NCI-H1930 (cell line): ENCODE results near the gene CUX1.
"Not testable (repeated sequence)": the region's sequence is repeated elsewhere in the genome, so short reads cannot be mapped to it uniquely, and the experiment has no call there.

Experiments used
- DNase-seq, 2 experiments: peaks; one replicate each; lab custom pipeline; 2025; lab: John Stamatoyannopoulos, UW

The CUX1 gene

DNA sequence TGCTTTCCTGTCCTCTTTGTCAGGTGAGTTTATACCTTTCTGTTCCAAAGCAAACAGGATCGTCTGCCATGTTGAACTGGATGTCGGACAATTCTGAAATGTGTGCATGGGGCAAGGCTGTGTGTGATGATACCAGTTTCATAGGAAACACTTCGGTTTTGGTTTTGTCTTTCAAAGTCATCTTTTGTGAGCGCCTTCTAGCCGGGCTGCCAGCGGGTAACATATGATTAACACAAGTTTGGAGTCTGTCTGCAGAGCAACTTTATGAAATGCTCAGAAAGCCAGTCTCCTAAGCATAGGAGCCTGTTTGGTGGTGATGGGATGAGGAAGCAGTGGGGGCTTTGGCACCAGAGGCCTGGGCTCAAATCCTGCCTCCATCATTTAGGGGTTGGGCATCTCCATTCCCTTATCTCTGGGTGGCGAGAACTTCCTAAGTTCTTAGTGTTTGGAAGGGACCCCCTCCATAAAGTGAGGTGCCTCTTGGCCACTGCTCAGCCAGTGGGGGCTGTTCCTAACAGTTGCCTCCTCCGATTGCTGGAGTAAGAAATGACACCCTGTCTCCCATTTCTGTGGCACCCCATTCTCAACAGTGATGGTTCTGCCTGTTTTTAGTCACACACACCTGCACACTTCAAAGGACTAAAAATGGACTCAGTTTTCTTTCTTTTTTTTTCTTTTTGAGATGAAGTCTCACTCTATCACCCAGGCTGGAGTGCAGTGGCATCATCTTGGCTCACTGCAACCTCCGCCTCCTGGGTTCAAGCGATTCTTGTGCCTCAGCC lies 36.8 kb downstream of the CUX1 start:
- DNase-seq: no peak

DNA sequence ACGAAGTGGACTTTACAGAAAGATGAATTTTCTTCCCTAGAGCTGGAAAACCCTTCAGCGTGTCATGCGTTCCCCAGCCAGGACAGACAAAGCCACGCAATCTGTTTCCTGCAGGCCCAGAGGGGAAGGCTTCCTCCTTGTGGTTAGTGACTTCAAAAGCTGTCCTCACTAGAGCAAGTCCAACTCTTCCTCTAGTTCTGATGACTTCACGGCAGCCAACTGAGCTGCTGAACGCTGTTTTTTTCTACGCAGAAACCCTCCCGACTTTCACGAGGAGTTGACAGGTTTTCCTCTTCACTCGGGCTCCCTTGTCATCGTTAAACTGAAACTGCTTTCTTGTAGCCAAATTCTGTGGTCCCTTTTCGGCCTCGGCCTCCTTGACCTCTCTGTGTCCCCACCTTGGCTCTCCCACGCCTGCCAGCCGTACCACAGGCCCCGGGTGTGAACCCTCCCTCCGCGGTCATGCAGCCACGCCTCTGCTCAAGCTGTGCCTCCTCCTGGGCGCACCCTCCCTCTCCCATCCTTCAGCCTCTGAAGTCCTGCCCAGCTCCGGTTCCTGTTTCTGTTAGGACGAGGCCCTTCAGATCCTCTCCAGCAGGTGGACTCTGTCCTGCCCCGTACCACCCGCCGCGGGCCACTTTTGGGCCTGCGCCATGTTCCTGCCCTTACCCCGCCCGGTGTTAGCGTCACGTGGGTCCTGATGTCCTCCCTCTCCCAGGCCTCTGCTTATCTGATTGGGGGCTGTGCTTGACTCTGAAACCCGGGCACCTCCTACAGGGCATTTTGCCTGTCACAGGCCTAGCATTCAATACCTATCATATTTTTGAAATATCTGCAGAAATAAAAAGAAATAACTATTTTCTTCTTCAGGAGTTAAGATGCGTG lies 39.3 kb downstream of the CUX1 start:
- no peak for DNase-seq

DNA sequence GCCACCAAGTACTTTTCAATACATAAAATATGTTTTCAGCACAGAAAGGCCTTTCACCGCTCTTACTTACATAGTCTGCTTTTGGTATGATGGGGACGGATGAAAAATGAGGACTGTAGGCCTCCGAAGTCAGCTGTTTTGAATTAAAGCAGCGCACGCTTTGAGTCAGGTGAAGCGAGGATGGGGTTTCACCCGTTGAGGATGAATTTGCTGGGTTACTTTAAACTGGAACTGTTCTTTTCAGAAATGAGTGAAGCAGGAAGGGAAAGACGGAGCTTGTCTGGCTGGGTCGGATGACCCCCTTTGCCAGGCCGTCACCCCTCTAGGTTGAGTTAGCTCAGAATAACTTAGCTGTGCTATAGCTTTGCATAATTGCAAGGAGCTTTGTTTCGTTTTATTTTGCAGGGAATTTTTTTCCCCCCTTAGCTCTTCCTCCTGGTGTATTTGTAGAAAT lies 40.0 kb downstream of the CUX1 start:
- no peak for DNase-seq

DNA sequence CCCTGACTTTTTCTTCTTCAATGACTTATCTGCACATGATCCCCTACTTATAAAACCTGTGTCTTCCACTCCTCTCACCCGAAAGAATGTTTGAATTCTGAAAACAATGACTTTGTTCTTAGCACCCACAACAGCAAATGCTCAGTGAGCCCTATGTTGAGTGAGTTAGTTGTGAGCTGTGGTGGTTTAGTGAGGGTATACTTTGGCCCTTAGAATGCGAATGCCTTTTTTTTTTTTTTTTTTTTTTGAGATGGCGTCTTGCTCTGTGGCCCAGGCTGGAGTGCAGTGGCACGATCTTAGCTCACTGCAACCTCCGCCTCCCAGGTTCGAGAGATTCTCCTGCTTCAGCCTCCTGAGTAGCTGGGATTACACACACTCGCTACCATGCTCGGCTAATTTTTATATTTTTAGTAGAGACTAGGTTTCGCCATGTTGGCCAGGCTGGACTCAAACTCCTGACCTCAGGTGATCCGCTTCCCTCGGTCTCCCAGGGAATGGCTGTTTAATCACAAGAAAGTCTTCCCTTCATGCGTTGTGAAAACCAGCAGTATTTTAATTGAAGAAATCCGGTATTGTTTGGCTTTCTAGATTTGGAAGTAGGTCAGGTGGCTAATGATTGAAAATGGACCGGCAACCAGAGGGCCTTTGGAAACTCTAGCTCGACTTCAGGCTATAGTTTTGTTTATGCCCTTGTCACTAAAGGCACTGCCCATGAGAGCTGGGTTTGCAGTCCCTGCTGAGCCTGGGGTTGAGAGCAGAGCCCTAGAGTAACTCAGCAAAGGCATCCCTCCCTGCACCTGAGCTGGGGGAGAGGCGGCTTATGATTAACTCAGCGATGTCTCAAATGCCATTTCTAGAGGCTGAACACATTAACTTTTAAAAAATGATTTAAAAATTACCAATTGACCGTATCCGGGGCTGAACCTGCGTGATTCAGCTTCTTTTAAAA lies 41.3 kb downstream of the CUX1 start:
- no peak for DNase-seq

DNA sequence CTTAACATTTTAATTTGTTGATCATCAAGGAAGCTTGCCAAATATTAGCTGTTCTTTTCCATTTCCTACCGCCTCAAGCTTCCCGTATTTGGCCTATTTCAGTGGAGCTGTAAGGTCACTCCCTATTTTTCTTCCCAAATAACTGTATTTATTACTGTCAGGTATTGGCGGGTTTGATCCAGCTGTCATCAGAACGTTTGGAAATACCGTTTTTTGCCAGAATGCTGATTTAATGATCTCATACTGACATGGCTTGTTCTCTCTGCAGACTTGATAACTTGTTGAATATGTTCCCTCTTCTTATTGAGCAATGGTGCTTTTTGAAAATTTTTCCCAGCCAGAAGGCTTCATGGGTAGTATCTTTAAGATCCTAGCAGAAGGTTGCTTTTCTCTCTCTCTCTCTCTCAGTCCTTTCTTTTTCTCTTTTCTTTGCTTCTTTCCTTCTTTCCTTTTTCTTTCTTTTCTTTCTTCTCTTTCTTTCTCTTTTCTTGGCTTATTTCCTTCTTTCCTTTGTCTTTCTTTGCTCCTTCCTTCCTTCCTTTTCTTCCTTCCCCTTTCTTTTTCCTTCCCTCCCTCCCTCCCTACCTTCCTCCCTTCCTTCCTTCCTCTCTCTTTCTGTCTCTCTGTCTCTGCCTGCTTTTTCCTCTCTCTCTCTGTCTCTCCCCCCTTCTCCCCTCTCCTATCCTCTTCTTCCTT lies 42.1 kb downstream of the CUX1 start:
- DNase-seq: no peak

DNA sequence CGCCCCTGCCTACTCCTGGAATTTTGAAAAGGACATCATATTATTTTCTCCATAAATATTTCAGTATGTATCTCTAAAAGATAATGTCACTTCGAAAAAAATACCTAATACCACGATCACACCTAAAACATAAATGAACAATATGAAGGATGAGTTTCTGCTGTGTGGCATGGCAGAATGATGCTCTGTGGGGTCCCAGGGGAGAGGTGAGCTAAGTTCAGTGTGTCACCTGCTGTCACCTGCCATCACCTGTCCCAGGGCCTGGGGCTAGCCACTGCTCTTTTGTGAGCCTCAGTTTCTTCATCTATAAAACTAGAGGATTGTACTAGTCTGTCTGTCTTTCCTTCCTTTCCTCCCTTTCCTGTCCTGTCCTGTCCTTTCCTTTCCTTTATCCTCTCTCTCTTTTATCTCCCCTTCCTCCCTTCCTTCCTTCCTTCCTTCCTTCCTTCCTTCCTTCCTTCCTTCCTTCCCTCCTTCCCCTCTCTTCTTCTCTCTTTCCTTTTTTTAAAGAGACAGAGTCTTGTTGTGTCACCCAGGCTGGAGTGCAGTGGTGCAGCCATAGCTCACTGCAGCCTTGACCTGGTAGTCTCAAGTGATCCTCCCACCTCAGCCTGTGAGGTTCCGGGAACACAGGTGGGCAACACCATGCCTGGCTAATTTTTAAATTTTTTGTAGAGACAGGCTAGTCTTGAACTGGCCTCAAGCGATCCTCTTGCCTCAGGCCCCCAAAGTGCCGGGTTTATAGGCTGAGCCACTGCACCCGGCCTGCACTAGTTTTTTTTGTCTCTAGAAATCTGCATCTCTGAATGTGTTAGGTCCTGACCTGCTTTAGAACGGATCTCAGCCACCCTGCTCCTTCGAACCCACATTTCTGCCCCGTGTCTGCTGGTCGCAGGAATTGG lies 43.1 kb downstream of the CUX1 start:
- no peak for DNase-seq

DNA sequence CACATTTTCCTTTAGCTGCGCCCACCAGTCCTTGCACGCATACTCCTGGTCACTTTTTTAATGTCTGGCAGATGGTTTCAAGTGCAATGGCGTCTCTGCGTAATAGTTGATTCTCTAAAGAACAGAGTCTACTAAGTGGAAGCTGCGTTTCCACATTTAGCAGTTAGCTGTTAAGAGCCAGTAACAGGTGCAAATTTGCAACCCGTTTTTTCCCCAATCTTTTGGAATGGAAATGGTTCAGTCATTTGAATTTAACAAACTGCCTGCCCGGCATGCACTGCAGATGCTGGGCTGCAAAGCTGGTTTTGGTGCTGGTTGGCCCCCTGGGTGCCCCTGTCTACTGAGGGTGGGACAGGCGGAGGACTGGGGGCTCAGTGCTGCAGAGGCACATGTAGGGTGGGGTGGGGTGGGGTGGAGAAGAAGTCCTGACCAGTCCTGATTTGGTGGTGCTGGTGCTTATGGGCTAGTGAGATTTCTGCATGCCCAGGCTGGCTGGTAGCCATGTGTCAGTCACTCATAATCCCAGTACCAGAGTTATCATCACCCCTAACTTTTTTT lies 43.9 kb downstream of the CUX1 start:
- no peak for DNase-seq

DNA sequence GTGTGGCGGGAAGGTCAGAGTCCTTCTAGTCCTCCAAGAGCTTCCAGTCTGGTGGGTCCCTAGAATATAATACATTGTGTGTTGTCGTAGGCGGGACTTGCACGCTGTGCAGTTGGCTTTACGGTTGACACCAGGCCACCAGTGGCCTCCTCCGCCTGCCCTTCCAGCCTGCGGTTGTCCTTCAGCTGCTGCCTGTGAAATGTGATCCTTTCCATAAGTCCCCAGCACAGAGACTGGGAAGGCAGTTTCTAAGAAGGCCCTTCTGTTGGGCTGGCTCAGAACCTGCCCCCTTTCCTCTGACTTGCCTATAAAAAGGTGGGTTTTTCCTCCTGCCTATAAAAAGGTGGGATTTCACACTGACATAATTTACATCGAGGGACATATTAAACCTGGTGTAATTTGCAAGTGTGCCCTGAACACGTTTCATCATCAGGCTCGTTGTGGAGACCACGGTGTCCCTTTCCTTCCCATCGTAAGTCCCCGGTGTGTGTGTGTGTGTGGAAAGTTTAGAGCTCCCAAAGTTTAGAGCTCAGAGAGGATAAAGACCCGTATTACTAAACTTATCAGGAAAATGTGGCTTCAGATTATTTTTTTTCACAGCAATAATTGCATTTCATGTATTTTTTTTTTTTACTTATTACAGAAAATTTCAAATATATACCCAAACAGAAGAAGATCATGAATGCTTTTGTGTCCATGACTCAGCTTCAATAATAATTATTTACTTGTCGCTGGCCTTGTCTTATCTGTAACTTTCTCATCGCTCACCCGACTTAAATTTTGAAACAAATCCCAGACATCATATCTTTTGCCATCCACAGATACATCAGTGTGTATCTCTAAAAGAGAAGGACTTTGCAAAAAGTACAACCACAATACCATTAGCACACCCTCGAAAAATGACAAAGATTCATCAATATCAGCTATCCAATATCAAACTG lies 45.1 kb downstream of the CUX1 start:
- no peak for DNase-seq

DNA sequence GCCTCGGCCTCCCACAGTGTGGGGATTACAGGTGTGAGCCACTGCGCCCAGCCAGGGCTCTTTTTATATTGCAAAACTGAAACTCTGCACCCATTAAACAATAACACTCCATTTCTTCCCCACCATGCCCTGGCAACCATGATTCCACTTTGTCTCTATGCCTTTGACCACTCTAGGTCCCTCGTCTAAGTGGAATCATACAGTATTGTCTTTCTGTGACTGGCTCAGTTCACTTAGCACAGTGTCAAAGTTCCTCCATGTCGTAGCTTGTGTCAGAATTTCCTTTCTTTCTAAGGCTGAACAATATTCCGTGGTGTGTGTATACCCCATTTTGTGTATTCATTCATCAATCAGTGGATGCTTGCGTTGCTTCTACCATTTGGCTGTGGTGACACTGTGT lies 46.2 kb downstream of the CUX1 start:
- DNase-seq: no peak

DNA sequence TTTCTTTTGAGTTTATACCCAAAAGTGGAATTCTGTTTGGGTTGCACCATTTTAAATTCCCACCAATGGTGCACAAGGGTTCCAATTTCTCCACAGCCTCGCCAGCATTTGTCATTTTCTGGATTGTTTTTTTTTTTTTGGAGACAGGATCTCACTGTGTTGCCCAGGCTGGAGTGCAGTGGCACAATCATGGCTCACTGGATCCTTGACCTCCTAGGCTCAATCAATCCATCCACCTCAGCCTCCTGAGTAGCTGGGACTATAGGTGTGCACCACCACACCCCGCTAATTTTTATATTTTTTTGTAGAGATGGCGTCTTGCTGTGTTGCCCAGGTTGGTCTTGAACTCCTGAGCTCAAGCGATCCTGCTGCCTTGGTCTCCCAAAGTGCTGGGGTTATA lies 46.6 kb downstream of the CUX1 start:
- no peak for DNase-seq

DNA sequence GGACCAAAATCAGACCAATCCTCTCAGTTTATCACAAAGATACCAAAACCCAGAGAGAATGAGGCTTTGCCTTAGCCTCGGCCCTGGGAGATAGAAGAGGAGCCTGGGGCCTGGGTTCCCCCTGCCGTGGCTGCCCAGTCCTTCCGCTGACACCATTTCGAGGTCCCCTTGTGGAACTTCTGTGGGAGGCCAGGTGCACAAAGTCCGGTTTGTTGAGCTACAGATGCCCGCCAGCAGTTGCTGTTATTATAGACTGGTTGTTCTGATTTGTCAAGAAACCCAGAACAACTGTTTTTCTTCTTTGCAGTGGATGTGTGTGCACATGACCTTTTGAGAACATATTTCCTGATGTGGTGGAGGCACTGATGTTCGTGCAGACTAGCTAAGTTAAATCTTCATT lies 47.6 kb downstream of the CUX1 start:
- DNase-seq: no peak

DNA sequence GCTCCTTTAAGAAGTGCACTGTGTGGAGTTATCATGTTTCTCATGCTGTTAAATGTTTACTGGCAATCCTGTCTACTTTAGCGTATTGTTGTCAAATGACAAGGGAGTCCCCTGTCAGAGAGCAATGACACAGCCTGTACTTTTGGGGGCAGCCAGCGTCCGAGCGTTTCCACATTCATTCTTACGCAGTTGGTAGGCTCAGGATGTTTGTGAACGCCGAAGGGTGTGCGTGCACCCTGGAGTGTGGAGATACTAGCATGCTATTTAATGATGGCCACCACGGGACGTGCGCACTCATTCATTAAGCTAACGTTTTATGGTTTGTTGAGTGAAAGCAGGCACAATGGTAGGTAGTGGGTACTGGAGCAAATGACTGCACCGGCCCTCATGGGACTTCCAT lies 48.0 kb downstream of the CUX1 start:
- no peak for DNase-seq

DNA sequence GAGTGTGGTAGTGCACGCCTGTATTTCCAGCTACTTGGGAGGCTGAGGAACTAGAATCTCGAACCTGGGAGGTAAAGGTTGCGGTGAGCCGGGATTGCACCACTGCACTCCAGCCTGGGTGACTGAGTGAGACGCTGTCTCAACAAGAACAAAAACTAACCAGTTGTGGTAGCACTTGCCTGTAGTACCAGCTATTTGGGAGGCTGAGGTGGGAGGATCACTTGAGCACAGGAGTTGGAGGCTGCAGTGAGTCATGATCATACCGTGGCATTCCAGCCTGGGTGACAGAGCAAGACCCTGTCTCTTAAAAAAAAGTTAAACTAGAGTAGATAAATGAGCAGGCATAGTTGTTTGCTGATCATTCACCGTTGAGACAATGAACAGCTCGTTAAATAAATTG lies 48.9 kb downstream of the CUX1 start:
- no peak for DNase-seq

DNA sequence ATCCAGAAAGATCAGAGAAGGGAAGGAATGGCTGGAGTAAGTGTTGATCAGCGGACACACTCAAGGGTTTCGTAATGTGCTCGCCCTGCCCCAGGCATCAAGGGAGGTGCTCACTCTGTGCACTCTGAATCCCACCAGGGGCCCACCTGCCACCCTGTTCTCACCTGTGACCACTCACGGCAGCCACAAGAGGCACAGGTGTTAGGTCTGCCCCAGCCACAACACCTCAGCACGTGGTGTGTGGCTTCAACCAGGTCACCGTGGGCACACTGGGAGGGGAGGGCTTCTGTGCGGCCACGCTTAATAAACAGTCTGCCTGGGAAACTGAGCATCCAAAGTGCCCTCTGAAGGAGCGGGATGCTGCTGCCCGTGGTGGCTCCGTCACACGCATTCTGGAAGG lies 49.8 kb downstream of the CUX1 start:
- DNase-seq: no peak

DNA sequence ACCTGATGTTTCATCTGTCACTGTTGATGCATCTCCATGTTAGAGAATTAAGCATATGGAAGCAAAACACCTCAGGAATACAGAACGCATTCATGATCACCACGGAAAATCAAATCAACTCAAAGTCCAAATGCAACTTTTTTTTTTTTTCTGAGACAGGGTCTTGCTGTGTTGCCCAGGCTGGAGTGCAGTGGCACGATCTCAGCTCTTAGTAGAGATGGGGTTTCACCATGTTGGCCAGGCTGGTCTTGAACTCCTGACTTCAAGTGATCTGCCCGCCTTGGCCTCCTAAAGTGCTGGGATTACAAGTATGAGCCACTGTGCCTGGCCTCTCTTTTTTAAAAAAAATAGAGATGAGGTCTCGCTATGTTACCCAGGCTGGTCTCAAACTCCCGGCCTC lies 50.3 kb downstream of the CUX1 start:
- DNase-seq: not testable (repeated sequence)

DNA sequence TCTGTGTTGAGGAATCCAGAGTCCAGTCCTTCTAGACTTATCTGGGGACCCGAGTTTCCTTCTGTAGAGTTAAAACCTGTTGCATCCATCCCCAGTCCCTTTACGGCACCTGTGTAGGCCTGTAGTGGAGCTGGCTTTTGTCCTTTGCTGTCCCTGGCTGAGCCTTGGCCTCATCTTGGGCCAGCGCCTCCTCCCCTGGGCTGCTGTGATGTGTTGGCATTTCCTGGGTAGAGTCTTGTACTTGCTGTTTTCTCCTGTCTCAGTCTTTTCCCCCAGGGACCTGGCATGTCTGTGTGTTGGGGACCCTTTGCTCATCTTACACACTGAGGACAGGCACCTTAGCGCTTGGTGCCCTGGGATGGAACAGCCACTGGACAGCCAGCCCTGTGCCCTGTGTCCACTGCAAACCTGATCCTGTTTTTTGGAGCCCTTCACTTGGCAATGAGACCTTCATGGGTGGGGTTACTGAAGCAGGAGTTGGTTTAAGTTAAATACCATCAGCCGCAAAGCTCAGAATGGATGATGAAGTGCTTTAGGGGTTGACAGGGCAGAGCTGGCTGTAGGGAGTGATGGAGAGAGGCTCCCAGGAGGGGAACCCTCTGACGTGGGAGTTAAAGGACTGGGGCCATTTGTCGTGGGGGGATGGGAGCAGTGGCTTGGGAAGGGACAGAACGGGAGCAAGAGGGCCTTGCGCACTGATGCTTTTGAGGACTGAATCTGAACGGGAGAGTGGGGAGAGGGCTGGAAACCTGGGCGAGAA lies 50.9 kb downstream of the CUX1 start:
- no peak for DNase-seq

DNA sequence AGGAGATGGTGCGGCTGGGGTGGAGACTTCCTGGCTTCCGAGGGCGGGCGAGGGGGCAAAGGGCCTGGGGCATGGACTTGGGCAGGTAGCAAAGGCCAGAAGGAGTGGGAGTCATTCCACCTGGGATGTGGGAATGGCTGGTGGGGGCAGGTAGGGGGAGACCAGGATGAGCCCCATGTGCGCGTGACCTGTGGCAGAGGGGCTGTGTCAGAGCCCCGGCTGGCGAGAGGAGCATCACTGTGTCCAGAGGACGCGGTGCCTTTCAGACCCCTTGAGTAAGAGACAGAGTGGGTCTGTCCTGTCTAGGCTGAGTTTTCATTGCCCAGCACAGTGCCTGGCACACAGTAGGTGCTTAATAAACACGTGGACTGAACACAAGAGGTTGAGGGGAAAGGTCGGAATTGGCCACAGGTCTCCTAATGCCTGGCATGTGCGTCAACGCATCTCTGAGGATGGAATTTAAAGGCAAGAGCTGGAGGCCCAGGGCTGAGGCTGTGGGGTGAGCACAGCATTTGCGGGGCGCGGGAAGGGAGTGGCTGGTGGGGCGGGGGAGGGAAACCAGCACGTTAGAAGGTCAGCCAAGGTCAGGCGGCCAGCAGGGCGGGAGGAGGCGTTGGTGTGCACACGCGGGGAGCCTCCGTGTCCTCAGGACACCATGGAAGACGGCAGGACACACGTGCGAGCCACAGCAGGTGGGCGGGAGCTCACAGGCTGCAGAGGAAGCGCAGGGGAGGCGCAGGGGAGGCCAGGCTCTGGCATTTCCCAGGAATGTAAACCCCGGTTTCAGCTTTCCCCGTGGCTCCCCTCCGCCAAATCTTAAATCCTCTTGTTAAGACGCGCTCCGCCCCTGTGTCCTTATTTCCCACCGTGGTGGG lies 51.8 kb downstream of the CUX1 start:
- no peak for DNase-seq
